HepG2 (cell line): ENCODE results near the gene CNFN. TPM values are rescaled to one million over a fixed set of nuclear protein-coding genes. Genes with fewer than 3 reads are reported as not detected.

ENCODE experiments used
- ARNTL ChIP-seq: sonication (generic); formaldehyde crosslinking; IDR thresholded peaks from 2 replicates; pipeline ENCODE4 v1.4.0; 2020; ENCODE audit warnings: mild to moderate bottlenecking, missing genetic modification reagents
- IRF2 ChIP-seq: IDR thresholded peaks from 2 replicates; pipeline ENCODE4 v1.6.1; 2018; ENCODE audit warnings: missing genetic modification reagents, missing compliant biosample characterization
- KDM6A ChIP-seq: IDR thresholded peaks from 2 replicates; pipeline ENCODE4 v1.6.1; 2016; ENCODE audit warnings: low read depth
- MED1 ChIP-seq: sonication (generic); formaldehyde crosslinking; IDR thresholded peaks from 2 replicates; pipeline ENCODE4 v1.4.0; 2020; ENCODE audit warnings: missing genetic modification reagents
- MYC ChIP-seq: sonication (generic); formaldehyde crosslinking; IDR thresholded peaks from 2 replicates; pipeline ENCODE4 v1.9.0; 2021; ENCODE audit warnings: missing genetic modification reagents, borderline replicate concordance
- NFE2 ChIP-seq: sonication (generic); formaldehyde crosslinking; IDR thresholded peaks from 2 replicates; pipeline ENCODE4 v1.4.0; 2020; ENCODE audit warnings: missing genetic modification reagents
- SKI ChIP-seq: fragments of 450-650 bp; IDR thresholded peaks from one replicate; pipeline ENCODE4 v1.6.1; 2018; ENCODE audit warnings: mild to moderate bottlenecking; ENCODE audit not compliant: partially characterized antibody
- SRSF1 ChIP-seq: fragments of 200-400 bp; formaldehyde crosslinking; optimal IDR thresholded peaks from 2 replicates; pipeline ENCODE3; 2017; ENCODE audit warnings: mild to moderate bottlenecking, low read depth, low read length, moderate library complexity
- TBX3 ChIP-seq: fragments of 450-650 bp; IDR thresholded peaks from 2 replicates; pipeline ENCODE4 v1.6.1; 2017; ENCODE audit warnings: antibody characterized with exemption, mild to moderate bottlenecking, inconsistent platforms, borderline replicate concordance
- TEAD3 ChIP-seq: optimal IDR thresholded peaks from 2 replicates; pipeline ENCODE3; 2016; ENCODE audit warnings: borderline replicate concordance
- XRCC5 ChIP-seq: fragments of 200-400 bp; formaldehyde crosslinking; optimal IDR thresholded peaks from 2 replicates; pipeline ENCODE3; 2017; ENCODE audit warnings: mild to moderate bottlenecking, low read length
- ZFP82 ChIP-seq: sonication (generic); formaldehyde crosslinking; IDR thresholded peaks from 2 replicates; pipeline ENCODE4 v1.5.1; 2020; ENCODE audit warnings: mild to moderate bottlenecking, missing genetic modification reagents, borderline replicate concordance
- ZMYM2 ChIP-seq: sonication (generic); formaldehyde crosslinking; IDR thresholded peaks from 2 replicates; pipeline ENCODE4 v1.8.0; 2022; ENCODE audit warnings: mild to moderate bottlenecking, missing genetic modification reagents
- ZNF124 ChIP-seq: sonication (generic); formaldehyde crosslinking; IDR thresholded peaks from 2 replicates; pipeline ENCODE4 v1.4.0; 2020; ENCODE audit warnings: missing genetic modification reagents
- ZNF225 ChIP-seq: sonication (generic); formaldehyde crosslinking; IDR thresholded peaks from 2 replicates; pipeline ENCODE4 v1.4.0; 2020; ENCODE audit warnings: mild to moderate bottlenecking, missing genetic modification reagents
- ZNF274 ChIP-seq: sonication (generic); formaldehyde crosslinking; IDR thresholded peaks from 2 replicates; pipeline ENCODE4 v1.5.1; 2020; ENCODE audit warnings: mild to moderate bottlenecking, missing genetic modification reagents
- ZNF350 ChIP-seq: sonication (generic); formaldehyde crosslinking; IDR thresholded peaks from 2 replicates; pipeline ENCODE4 v1.4.0; 2020; ENCODE audit warnings: mild to moderate bottlenecking, low read depth, missing genetic modification reagents, borderline replicate concordance
- ZNF501 ChIP-seq: sonication (generic); formaldehyde crosslinking; IDR thresholded peaks from 2 replicates; pipeline ENCODE4 v1.5.1; 2020; ENCODE audit warnings: mild to moderate bottlenecking, moderate library complexity, missing genetic modification reagents
- ZNF549 ChIP-seq: sonication (generic); formaldehyde crosslinking; IDR thresholded peaks from 2 replicates; pipeline ENCODE4 v1.5.0; 2020; ENCODE audit warnings: missing genetic modification reagents
- ZNF607 ChIP-seq: sonication (generic); formaldehyde crosslinking; IDR thresholded peaks from 2 replicates; pipeline ENCODE4 v1.5.1; 2020; ENCODE audit warnings: missing genetic modification reagents, mild to moderate bottlenecking, borderline replicate concordance
- ZNF780A ChIP-seq: sonication (generic); formaldehyde crosslinking; IDR thresholded peaks from 2 replicates; pipeline ENCODE4 v1.8.0; 2022; ENCODE audit warnings: mild to moderate bottlenecking, missing genetic modification reagents, moderate library complexity
- polyA plus RNA-seq, 8 experiments: library from polyadenylated mRNA; depleted of rRNA in 3 of 8; stranded (reverse) in 7 of 8; unstranded in 1 of 8; fragments of >200 nt; fragmentation: Illumina TruSeq in 4 of 8; extraction: Trizol in 4 of 8; gene quantifications; 2 replicates each; pipeline versions ENCODE4 v1.2.1 to v1.2.3, GENCODE V29; 2011 to 2016; ENCODE audit warnings: low read depth in 4 of 8, missing spikeins in 1 of 8, mixed read lengths in 1 of 8; ENCODE audit not compliant: insufficient read depth in 1 of 8
- total RNA-seq, 5 experiments: library from RNA; depleted of rRNA; stranded (reverse); fragments of >200 nt; fragmentation: Illumina TruSeq; extraction: Trizol; gene quantifications; 2 replicates each; pipeline ENCODE4 v1.2.3, GENCODE V29; 2016; ENCODE audit warnings: low read depth in 1 of 5
- TF ChIP-seq, protein P1 (sequence below): sonication (generic); formaldehyde crosslinking; IDR thresholded peaks from 2 replicates; pipeline ENCODE4 v1.4.0; 2020; ENCODE audit warnings: missing genetic modification reagents, borderline replicate concordance
- TF ChIP-seq, protein P2 (sequence below): sonication (generic); formaldehyde crosslinking; IDR thresholded peaks from 2 replicates; pipeline ENCODE4 v1.8.1; 2023; ENCODE audit warnings: missing genetic modification reagents, inconsistent platforms, borderline replicate concordance
- TF ChIP-seq, protein P3 (sequence below): sonication (generic); formaldehyde crosslinking; IDR thresholded peaks from 2 replicates; pipeline ENCODE4 v1.4.0; 2020; ENCODE audit warnings: missing genetic modification reagents, borderline replicate concordance
- TF ChIP-seq, protein P4 (sequence below): sonication (generic); formaldehyde crosslinking; IDR thresholded peaks from 2 replicates; pipeline ENCODE4 v1.4.0; 2020; ENCODE audit warnings: missing genetic modification reagents
- TF ChIP-seq, protein P5 (sequence below): sonication (generic); formaldehyde crosslinking; IDR thresholded peaks from 2 replicates; pipeline ENCODE4 v1.8.1; 2023; ENCODE audit warnings: mild to moderate bottlenecking, missing genetic modification reagents

Gene CNFN
- total and polyA plus RNA-seq, 2 of the 13 experiments (the other 11 are each of a cell fraction or from before 2014, with no cell fraction given), result 0.35 to 1.1 TPM

DNA sequence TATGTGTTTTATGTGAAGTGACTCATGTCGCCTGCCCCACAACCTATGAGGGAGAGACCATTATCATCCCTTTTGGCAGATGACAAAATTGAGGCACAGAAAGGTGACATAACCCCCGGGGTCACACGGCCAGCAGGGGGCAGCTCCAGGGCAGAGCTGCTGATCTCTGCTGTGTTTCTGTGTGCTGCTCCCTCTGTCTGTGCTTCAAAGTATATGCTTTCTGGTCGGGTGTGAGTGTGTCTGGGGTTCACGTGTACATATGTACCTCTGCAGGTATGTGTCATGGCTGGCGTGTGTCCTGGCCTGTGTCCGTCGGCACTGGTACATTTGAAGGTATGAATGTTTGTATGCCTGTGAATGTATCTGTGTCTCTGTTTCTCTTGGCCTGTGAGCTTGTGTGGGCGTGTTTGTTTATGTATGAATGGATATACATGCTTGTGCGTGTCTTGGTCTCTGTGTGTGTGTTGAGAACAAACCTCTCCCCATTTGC, 30.0 kb upstream of the CNFN start (continued):
- TF ChIP-seq, protein P1, sequence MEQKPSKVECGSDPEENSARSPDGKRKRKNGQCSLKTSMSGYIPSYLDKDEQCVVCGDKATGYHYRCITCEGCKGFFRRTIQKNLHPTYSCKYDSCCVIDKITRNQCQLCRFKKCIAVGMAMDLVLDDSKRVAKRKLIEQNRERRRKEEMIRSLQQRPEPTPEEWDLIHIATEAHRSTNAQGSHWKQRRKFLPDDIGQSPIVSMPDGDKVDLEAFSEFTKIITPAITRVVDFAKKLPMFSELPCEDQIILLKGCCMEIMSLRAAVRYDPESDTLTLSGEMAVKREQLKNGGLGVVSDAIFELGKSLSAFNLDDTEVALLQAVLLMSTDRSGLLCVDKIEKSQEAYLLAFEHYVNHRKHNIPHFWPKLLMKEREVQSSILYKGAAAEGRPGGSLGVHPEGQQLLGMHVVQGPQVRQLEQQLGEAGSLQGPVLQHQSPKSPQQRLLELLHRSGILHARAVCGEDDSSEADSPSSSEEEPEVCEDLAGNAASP (CRISPR knock-in tag), result peak; percentile 23; the same call in 1 of the 2 replicates
- TF ChIP-seq MYC (CRISPR knock-in tag), result peak; percentile 23; the same call in 1 of the 2 replicates
- TF ChIP-seq NFE2 (CRISPR knock-in tag), result no peak
- TF ChIP-seq SRSF1, result no peak
- TF ChIP-seq ZNF274 (CRISPR knock-in tag), result no peak
- TF ChIP-seq ZFP82 (CRISPR knock-in tag), result no peak
- TF ChIP-seq MED1, result peak; percentile 52; the same call in 1 of the 2 replicates
- TF ChIP-seq ZNF350, result no peak
- no peak; the same call in 1 of the 2 replicates for TF ChIP-seq ZNF225 (CRISPR knock-in tag)
- no peak for TF ChIP-seq KDM6A
- 0 out of 2 replicates have a peak, but pooled peaks have one; percentile 54 for TF ChIP-seq ZMYM2 (CRISPR knock-in tag)
- TF ChIP-seq, protein P2, sequence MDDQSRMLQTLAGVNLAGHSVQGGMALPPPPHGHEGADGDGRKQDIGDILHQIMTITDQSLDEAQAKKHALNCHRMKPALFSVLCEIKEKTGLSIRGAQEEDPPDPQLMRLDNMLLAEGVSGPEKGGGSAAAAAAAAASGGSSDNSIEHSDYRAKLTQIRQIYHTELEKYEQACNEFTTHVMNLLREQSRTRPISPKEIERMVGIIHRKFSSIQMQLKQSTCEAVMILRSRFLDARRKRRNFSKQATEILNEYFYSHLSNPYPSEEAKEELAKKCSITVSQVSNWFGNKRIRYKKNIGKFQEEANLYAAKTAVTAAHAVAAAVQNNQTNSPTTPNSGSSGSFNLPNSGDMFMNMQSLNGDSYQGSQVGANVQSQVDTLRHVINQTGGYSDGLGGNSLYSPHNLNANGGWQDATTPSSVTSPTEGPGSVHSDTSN, result no peak
- no peak for TF ChIP-seq TBX3
- TF ChIP-seq SKI, result no peak
- TF ChIP-seq, protein P3, sequence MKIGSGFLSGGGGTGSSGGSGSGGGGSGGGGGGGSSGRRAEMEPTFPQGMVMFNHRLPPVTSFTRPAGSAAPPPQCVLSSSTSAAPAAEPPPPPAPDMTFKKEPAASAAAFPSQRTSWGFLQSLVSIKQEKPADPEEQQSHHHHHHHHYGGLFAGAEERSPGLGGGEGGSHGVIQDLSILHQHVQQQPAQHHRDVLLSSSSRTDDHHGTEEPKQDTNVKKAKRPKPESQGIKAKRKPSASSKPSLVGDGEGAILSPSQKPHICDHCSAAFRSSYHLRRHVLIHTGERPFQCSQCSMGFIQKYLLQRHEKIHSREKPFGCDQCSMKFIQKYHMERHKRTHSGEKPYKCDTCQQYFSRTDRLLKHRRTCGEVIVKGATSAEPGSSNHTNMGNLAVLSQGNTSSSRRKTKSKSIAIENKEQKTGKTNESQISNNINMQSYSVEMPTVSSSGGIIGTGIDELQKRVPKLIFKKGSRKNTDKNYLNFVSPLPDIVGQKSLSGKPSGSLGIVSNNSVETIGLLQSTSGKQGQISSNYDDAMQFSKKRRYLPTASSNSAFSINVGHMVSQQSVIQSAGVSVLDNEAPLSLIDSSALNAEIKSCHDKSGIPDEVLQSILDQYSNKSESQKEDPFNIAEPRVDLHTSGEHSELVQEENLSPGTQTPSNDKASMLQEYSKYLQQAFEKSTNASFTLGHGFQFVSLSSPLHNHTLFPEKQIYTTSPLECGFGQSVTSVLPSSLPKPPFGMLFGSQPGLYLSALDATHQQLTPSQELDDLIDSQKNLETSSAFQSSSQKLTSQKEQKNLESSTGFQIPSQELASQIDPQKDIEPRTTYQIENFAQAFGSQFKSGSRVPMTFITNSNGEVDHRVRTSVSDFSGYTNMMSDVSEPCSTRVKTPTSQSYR, result no peak
- TF ChIP-seq IRF2 (CRISPR knock-in tag), result 0 out of 2 replicates have a peak, but pooled peaks have one; percentile 25
- 0 out of 2 replicates have a peak, but pooled peaks have one; percentile 34 for TF ChIP-seq ZNF501
- TF ChIP-seq, protein P4, sequence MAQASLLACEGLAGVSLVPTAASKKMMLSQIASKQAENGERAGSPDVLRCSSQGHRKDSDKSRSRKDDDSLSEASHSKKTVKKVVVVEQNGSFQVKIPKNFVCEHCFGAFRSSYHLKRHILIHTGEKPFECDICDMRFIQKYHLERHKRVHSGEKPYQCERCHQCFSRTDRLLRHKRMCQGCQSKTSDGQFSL, result no peak
- no peak for TF ChIP-seq ZNF549
- TF ChIP-seq ZNF780A, result no peak
- no peak for TF ChIP-seq ARNTL (CRISPR knock-in tag)
- peak; percentile 27 for TF ChIP-seq TEAD3 (CRISPR knock-in tag)
- TF ChIP-seq ZNF124 (CRISPR knock-in tag), result no peak
- peak; percentile 86 for TF ChIP-seq XRCC5
- TF ChIP-seq ZNF607 (CRISPR knock-in tag), result no peak
- TF ChIP-seq, protein P5, sequence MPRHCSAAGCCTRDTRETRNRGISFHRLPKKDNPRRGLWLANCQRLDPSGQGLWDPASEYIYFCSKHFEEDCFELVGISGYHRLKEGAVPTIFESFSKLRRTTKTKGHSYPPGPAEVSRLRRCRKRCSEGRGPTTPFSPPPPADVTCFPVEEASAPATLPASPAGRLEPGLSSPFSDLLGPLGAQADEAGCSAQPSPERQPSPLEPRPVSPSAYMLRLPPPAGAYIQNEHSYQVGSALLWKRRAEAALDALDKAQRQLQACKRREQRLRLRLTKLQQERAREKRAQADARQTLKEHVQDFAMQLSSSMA (CRISPR knock-in tag), result no peak
